GM13977 (cell line): Measurements from ENCODE around the gene QRFPR.

ENCODE experiments used
- DNase-seq: peaks from one replicate; pipeline ENCODE4 v3.0.0; 2012; ENCODE audit warnings: low spot score
- CTCF ChIP-seq: IDR thresholded peaks from 2 replicates; pipeline ENCODE4 v1.5.1; 2012; ENCODE audit warnings: mild to moderate bottlenecking, control low read depth; ENCODE audit not compliant: insufficient read depth; ENCODE audit errors: extremely low read depth, missing control alignments
- in situ Hi-C: fragments of 300-500 bp; cut with MboI; formaldehyde crosslinking; loops from one replicate; pipeline ENCODE4 v1.12.0; 2022; ENCODE audit warnings: low sequenced_read_pairs, low pct_unique_long_range_greater_than_20kb, mixed read lengths, inconsistent platforms; ENCODE audit not compliant: unreplicated experiment

QRFPR gene

GRCh38 chr4:121397434-121397833 is 16.6 kb upstream of the QRFPR start:
- no peak for TF ChIP-seq CTCF
- in situ Hi-C loops: no loop called here

GRCh38 chr4:121392426-121393086 is 11.7 kb upstream of the QRFPR start:
- no peak for TF ChIP-seq CTCF
- no peak for DNase-seq
- in situ Hi-C loops: no loop called here

More at GRCh38 chr4:121397434-121397833, 16.6 kb upstream of the QRFPR start:
- DNase-seq: no peak

GRCh38 chr4:121390335-121390734 is 9.5 kb upstream of the QRFPR start:
- no peak for DNase-seq
- in situ Hi-C loops: no loop called here
- no peak for TF ChIP-seq CTCF

GRCh38 chr4:121379276-121379675 is 1.5 kb downstream of the QRFPR start:
- no peak for TF ChIP-seq CTCF
- in situ Hi-C loops: no loop called here
- DNase-seq: no peak

GRCh38 chr4:121377076-121377475 is 3.7 kb downstream of the QRFPR start:
- in situ Hi-C loops: no loop called here
- DNase-seq: no peak
- no peak for TF ChIP-seq CTCF

GRCh38 chr4:121376556-121376955 is 4.3 kb downstream of the QRFPR start:
- no peak for TF ChIP-seq CTCF
- no peak for DNase-seq
- in situ Hi-C loops: no loop called here
